Activated T-helper 1 cell treated with anti-CD3 and anti-CD28 coated beads, Interleukin-12 subunit alpha, Interleukin-12 subunit beta, Interleukin-2, Interleukin-4 antibody, amounts not matched to agents 30 ng/mL and 10 ng/mL and 1 ng/mL, durations not matched to agents 14 hours and 24 hours and 36 hours (primary cell): Measurements from ENCODE around the gene ERCC2. TPM values are rescaled to one million over a fixed set of nuclear protein-coding genes. Genes with fewer than 3 reads are reported as not detected.
"Not testable (repeated sequence)": the region's sequence is repeated elsewhere in the genome, so short reads cannot be mapped to it uniquely, and the experiment has no call there.

Experiments
- DNase-seq: peaks from one replicate; pipeline ENCODE4 v3.0.0; 2021; ENCODE audit warnings: low spot score
- H3K27ac Mint-ChIP-seq: one replicate; pipeline ENCODE4 v1.8.0; 2021; ENCODE audit warnings: mild to moderate bottlenecking, mixed read lengths
- H3K27me3 Mint-ChIP-seq: one replicate; pipeline ENCODE4 v1.8.0; 2022; ENCODE audit warnings: mild to moderate bottlenecking, moderate library complexity, mixed read lengths; ENCODE audit not compliant: insufficient read depth
- H3K36me3 Mint-ChIP-seq: one replicate; pipeline ENCODE4 v1.8.0; 2021; ENCODE audit warnings: low read depth, mixed read lengths
- H3K4me1 Mint-ChIP-seq: one replicate; pipeline ENCODE4 v1.8.0; 2021; ENCODE audit warnings: low read depth, mixed read lengths
- H3K4me3 Mint-ChIP-seq: one replicate; pipeline ENCODE4 v1.8.0; 2021; ENCODE audit warnings: mild to moderate bottlenecking, moderate library complexity, mixed read lengths
- H3K9me3 Mint-ChIP-seq: one replicate; pipeline ENCODE4 v1.8.0; 2021; ENCODE audit warnings: mixed read lengths
- intact Hi-C: fragments of 100-400 bp; cut with micrococcal nuclease; formaldehyde crosslinking; loops from one replicate; pipeline ENCODE4 v1.15.1; 2024
- total RNA-seq: library from RNA; stranded (reverse); gene quantifications from 2 replicates; pipeline ENCODE4 v1.2.3, GENCODE V29; 2022

The ERCC2 gene
- total RNA-seq, 1 donor from 2014 or later, result 30.5 TPM

DNA sequence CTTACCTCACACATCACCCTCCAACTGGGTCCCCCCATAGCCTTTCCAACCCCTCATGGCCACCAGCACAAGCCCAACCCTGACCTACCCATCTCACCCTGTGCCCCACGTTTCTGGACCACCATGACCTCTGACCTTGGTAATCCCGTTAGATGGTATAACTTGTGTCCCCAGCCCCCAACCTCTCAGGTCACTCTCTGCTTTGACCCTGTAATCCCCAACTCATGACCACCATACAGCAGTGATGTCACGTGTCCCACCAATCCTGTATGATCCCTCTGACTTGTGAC lies 21.3 kb downstream of the ERCC2 start:
- H3K36me3 Mint-ChIP-seq, result no peaks in the 10 kb centered on the region
- H3K9me3 Mint-ChIP-seq, result no peaks in the 10 kb centered on the region
- no peak for DNase-seq
- intact Hi-C loops, result no loop called here
- H3K27ac Mint-ChIP-seq, result no peak overlapping the region
- H3K27me3 Mint-ChIP-seq, result peaks cover 5% of the 10 kb centered on the region
- H3K4me1 Mint-ChIP-seq, result no peaks in the 10 kb centered on the region
- no peak overlapping the region for H3K4me3 Mint-ChIP-seq

DNA sequence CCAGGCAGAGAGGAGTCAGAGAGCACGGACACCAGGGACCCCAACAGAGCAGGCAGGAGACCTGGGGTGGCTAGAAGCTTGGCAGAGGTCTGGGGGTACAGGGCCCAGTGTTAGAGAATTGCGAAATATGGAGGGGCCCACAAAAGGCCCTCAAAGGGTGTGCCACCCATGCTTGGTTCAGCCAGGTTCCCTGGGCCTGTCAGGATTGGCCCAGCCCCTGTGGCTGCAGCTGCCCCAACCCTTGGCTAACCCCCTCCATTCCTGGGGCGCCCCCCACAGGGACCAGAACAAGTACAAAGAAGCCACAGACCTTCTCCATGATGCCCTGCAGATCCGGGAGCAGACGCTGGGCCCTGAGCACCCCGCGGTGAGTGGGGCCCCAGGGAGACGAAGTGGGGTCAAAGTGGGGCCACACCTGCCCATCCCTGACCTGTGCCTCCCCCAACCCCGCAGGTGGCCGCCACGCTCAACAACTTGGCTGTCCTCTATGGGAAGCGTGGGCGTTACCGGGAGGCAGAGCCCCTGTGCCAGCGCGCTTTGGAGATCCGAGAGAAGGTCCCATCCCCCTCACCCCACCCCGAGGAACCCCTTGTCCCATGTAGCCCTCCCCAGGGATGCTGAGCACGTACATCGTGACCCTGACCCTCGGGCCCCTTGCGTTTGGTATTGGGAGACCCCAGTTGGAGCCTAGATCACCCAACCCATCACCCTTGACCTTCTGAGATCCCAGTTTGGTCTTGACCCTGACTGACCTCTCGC lies 21.8 kb downstream of the ERCC2 start:
- Mint-ChIP-seq H3K27me3 (peaks cover 5% of the 10 kb centered on the region), H3K36me3 (no peaks in the 10 kb centered on the region), H3K4me3 (no peak overlapping the region), H3K9me3 (no peaks in the 10 kb centered on the region), H3K4me1 (no peaks in the 10 kb centered on the region), H3K27ac (no peak overlapping the region)
- intact Hi-C loops, result no loop called here
- no peak for DNase-seq

DNA sequence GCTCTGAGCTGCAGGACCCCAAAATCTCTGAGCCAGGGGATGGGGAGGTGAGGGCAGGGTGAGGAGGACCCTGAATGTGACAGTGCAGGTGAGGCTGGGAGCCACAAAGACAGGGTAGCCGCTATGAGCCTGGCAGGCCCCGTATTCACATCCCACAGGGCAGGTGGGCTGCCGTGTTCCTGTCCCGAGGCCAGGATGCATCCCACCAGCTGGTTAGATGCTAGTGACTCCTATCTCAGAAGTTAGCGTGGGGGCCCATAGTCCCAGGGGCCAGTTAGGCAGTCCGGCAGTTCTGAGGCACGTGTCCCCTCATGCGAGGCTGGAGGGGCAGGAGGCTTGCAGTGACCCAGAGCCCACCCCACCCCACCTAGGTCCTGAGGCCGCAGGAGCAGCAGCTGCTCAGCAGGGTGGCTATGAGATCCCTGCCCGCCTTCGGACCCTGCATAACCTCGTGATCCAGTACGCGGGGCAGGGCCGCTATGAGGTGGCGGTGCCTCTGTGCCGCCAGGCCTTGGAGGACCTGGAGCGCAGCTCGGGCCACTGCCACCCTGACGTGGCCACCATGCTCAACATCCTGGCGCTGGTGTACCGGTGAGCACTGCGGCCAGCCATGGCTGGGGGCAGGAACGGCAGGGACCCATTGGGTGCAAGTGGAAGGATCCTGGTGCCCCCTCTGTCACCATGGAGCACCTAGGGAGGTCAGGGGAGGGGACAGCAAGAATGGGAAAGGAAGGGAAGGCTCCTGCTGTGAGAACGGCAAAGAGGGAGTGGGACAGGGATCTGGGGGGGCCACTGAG lies 22.6 kb downstream of the ERCC2 start:
- H3K4me3 Mint-ChIP-seq, result no peak overlapping the region
- H3K4me1 Mint-ChIP-seq, result no peaks in the 10 kb centered on the region
- H3K27me3 Mint-ChIP-seq, result peaks cover 5% of the 10 kb centered on the region
- H3K27ac Mint-ChIP-seq, result no peak overlapping the region
- no peaks in the 10 kb centered on the region for H3K36me3 Mint-ChIP-seq
- intact Hi-C loops, result no loop called here
- no peak for DNase-seq
- no peaks in the 10 kb centered on the region for H3K9me3 Mint-ChIP-seq

GRCh38 chr19:45346449-45346848 lies 23.9 kb downstream of the ERCC2 start:
- Mint-ChIP-seq H3K9me3 (no peaks in the 10 kb centered on the region), H3K4me3 (no peak overlapping the region), H3K27me3 (peaks cover 5% of the 10 kb centered on the region), H3K27ac (no peak overlapping the region), H3K4me1 (no peaks in the 10 kb centered on the region), H3K36me3 (no peaks in the 10 kb centered on the region)
- intact Hi-C loops, result no loop called here
- no peak for DNase-seq

DNA sequence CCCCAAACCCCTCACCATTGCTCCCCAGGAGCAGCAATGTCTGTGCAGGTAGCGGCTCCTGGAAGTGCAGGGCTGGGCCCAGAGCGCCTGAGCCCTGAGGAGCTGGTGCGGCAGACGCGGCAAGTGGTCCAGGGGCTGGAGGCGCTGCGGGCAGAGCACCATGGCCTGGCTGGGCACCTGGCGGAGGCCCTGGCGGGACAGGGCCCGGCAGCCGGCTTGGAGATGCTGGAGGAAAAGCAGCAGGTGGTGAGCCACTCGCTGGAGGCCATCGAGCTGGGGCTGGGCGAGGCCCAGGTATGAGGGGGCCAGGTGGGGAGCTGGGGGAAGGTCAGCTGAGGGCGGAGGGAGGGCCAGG lies 24.9 kb downstream of the ERCC2 start:
- no peaks in the 10 kb centered on the region for H3K36me3 Mint-ChIP-seq
- intact Hi-C loops, result no loop called here

DNA sequence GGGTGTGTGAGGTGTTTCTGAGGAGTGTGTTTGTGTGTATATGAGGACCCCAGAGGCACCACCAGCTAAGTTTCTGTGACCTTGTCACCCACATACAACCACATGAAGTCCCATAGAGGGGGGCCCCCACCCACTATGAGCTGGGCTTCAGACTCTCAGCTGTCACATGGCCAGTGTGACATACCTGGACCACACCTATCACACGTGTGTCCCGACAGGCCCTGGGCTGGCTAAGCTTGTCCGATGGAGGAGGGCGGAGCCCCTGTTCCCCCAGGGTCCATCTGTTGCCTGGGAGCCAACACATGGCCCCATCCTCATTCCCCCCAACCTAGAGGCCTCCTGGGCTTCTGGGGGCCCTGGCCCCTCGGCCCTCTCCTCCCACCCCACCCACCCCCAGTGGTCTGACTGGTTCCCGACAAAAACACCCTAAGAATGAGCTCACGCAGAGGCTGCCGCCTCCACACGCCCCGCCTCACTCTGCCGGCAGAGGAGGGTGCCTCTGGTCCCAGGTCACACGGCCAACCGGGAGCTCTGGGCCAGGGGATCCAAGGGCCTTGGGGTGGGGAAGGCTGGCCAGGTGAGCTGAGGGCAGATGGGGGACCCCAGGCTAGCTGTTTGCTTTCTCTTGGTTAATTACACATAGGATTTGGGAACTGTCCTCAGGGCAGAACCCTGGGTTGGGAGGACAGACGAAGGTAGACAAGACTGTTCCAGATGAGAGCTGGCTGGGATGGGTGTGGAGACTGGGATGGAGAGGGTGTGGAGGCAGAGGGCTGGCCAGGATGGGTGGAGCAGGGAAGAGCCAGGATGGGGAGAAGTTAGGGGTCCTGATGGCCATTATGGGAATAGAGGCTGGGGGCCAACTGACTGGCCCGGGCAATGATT lies 25.5 kb downstream of the ERCC2 start:
- intact Hi-C loops, result no loop called here
- peak overlapping the region; percentile 31 for H3K27ac Mint-ChIP-seq
- H3K27me3 Mint-ChIP-seq, result peaks cover 10% of the 10 kb centered on the region
- DNase-seq, result no peak
- H3K4me3 Mint-ChIP-seq, result no peak overlapping the region
- H3K36me3 Mint-ChIP-seq, result no peaks in the 10 kb centered on the region
- peaks cover 6% of the 10 kb centered on the region for H3K4me1 Mint-ChIP-seq
- H3K9me3 Mint-ChIP-seq, result no peaks in the 10 kb centered on the region

More for the DNA sequence above, 24.9 kb downstream of the ERCC2 start:
- no peak for DNase-seq
- no peak overlapping the region for H3K27ac Mint-ChIP-seq
- H3K4me1 Mint-ChIP-seq, result no peaks in the 10 kb centered on the region
- peaks cover 5% of the 10 kb centered on the region for H3K27me3 Mint-ChIP-seq
- no peaks in the 10 kb centered on the region for H3K9me3 Mint-ChIP-seq
- H3K4me3 Mint-ChIP-seq, result no peak overlapping the region

DNA sequence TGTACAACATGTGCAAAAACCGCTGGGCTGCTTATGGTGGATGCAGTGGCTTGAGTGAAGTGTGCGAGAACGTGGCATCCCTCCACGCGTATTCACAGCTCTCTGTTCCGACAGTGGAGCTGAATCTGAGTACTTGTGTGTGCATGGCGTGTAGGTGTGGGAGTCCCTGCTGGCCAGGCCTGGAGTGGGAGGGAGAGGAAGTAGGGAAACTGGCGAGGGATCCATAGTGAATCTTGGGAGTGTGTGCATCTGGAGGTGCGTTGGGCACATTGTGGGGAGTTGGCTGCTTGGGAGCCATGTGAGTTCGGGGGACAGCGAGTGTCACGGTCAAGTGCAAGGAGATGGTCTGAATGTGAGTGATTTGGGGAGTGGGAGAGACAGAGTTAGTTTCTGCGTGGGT lies 27.5 kb downstream of the ERCC2 start:
- Mint-ChIP-seq H3K9me3 (no peaks in the 10 kb centered on the region), H3K27ac (no peak overlapping the region), H3K36me3 (no peaks in the 10 kb centered on the region), H3K4me1 (peaks cover 6% of the 10 kb centered on the region), H3K27me3 (peaks cover 10% of the 10 kb centered on the region), H3K4me3 (no peak overlapping the region)
- DNase-seq, result no peak
- intact Hi-C loops, result no loop called here

- no peak overlapping the region for H3K4me3 Mint-ChIP-seq
- peaks cover 6% of the 10 kb centered on the region for H3K4me1 Mint-ChIP-seq
- DNase-seq, result no peak
- intact Hi-C loops, result loop anchor here (1.0 kb wide), 1 partner anchor 29 kb away; the partner anchor contains the start of gene ERCC2
- H3K27ac Mint-ChIP-seq, result no peak overlapping the region
- H3K9me3 Mint-ChIP-seq, result no peaks in the 10 kb centered on the region
- peaks cover 10% of the 10 kb centered on the region for H3K27me3 Mint-ChIP-seq
- no peaks in the 10 kb centered on the region for H3K36me3 Mint-ChIP-seq
Observed at GRCh38 chr19:45340899-45341453, 29.4 kb downstream of the ERCC2 start.

- H3K27ac Mint-ChIP-seq, result no peak within 1 kb of the TSS
- H3K9me3 Mint-ChIP-seq, result no peaks in the 10 kb centered on the region
Observed at GRCh38 chr19:45340232-45340898, 30.0 kb downstream of the ERCC2 start, which contains the start of gene KLC3. Gene KLC3, plus strand, starts transcription at chr19:45340750. Its CDS starts 4,792 bp downstream, at chr19:45345542.

DNA sequence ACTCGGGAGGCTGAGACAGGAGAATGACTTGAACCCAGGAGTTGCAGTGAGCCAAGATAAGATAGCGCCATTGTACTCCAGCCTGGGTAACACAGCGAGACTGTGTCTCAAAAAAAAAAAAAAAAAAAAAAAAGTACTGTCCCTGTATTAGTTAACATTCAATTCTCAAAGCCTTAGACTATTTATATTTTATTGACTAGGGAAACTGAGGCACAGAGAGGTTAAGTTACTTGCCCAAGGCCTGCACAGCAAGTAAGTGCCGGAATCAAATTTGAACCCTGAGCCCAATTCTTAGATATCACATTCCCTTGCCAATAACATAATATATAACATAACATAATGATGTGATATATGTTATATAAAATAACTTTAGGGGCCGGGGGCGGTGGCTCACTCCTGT lies 30.7 kb downstream of the ERCC2 start:
- H3K27me3 Mint-ChIP-seq, result peaks cover 9% of the 10 kb centered on the region
- intact Hi-C loops, result loop anchor here (1.0 kb wide), 1 partner anchor 31 kb away; the partner anchor contains the start of gene ERCC2
- H3K4me1 Mint-ChIP-seq, result peaks cover 6% of the 10 kb centered on the region
- no peaks in the 10 kb centered on the region for H3K9me3 Mint-ChIP-seq
- H3K27ac Mint-ChIP-seq, result no peak overlapping the region
- DNase-seq, result no peak
- peak overlapping the region; percentile 54 for H3K4me3 Mint-ChIP-seq
- H3K36me3 Mint-ChIP-seq, result no peaks in the 10 kb centered on the region

More at GRCh38 chr19:45340232-45340898, 30.0 kb downstream of the ERCC2 start, which contains the start of gene KLC3:
- Mint-ChIP-seq H3K27me3 (peaks cover 10% of the 10 kb centered on the region), H3K36me3 (no peaks in the 10 kb centered on the region), H3K4me1 (peaks cover 6% of the 10 kb centered on the region), H3K4me3 (peak within 1 kb of the TSS; percentile 54)
- peak; percentile 35 for DNase-seq
- intact Hi-C loops, result loop anchor here (1.0 kb wide), 1 partner anchor 30 kb away; the partner anchor contains the start of gene ERCC2

- Mint-ChIP-seq H3K27me3 (peaks cover 5% of the 10 kb centered on the region), H3K4me1 (peaks cover 6% of the 10 kb centered on the region), H3K9me3 (no peaks in the 10 kb centered on the region), H3K36me3 (no peaks in the 10 kb centered on the region), H3K4me3 (no peak overlapping the region), H3K27ac (no peak overlapping the region)
- no peak for DNase-seq
- intact Hi-C loops, result no loop called here
Observed at GRCh38 chr19:45336696-45337251, 33.6 kb downstream of the ERCC2 start.

GRCh38 chr19:45334881-45335280 lies 35.5 kb downstream of the ERCC2 start:
- H3K9me3 Mint-ChIP-seq, intact Hi-C loops, H3K4me3 Mint-ChIP-seq, H3K27me3 Mint-ChIP-seq, DNase-seq, H3K4me1 Mint-ChIP-seq, H3K36me3 Mint-ChIP-seq, H3K27ac Mint-ChIP-seq: not testable (repeated sequence)
